HL-60 (cell line): ENCODE data around the gene FOXM1.

Experiments
- DNase-seq, 2 experiments: peaks; one replicate each; pipeline ENCODE4 v3.0.0-alpha.2; 2010 to 2020; ENCODE audit warnings: low read depth in 1 of 2, low spot score in 1 of 2
- H3K27ac ChIP-seq: fragments of 250-450 bp; sonication (Bioruptor Pico); replicated peaks from 2 replicates; pipeline ENCODE4 v1.5.1; 2020; ENCODE audit warnings: mild to moderate bottlenecking, moderate library complexity
- H3K27me3 ChIP-seq: fragments of 250-450 bp; sonication (Bioruptor Pico); 2 replicates; pipeline ENCODE4 v1.5.1; 2021; ENCODE audit warnings: mild to moderate bottlenecking, moderate library complexity; ENCODE audit not compliant: insufficient read depth, poor library complexity, severe bottlenecking
- H3K4me3 ChIP-seq: replicated peaks from 2 replicates; pipeline ENCODE4 v1.5.1; 2011; ENCODE audit warnings: mild to moderate bottlenecking, control low read depth, low read length; ENCODE audit not compliant: insufficient read depth
- CTCF ChIP-seq: IDR thresholded peaks from one replicate; pipeline ENCODE4 v1.5.1; 2011; ENCODE audit warnings: low read length, control low read depth, inconsistent platforms; ENCODE audit not compliant: insufficient read depth
- GABPA ChIP-seq: IDR thresholded peaks from 2 replicates; pipeline ENCODE4 v1.6.1; 2012; ENCODE audit warnings: low read depth
- POLR2AphosphoS5 ChIP-seq: IDR thresholded peaks from 2 replicates; pipeline ENCODE4 v1.6.1; 2012; ENCODE audit warnings: low read depth
- REST ChIP-seq: IDR thresholded peaks from 2 replicates; pipeline ENCODE4 v1.6.1; 2012; ENCODE audit warnings: low read depth; ENCODE audit not compliant: insufficient replicate concordance
- SPI1 ChIP-seq: IDR thresholded peaks from 2 replicates; pipeline ENCODE4 v1.6.1; 2012; ENCODE audit warnings: low read depth, mild to moderate bottlenecking, borderline replicate concordance

The FOXM1 gene

GRCh38 chr12:2923057-2923456, 46.1 kb upstream of the FOXM1 start:
- Histone ChIP-seq H3K27me3 (no peaks in the 10 kb centered on the region), H3K4me3 (no peak overlapping the region), H3K27ac (no peak overlapping the region)
- DNase-seq = no peak
- TF ChIP-seq POLR2AphosphoS5 (no peak), CTCF (no peak), GABPA (no peak), REST (no peak), SPI1 (no peak)

- H3K27ac ChIP-seq = no peak overlapping the region
- no peak overlapping the region for H3K4me3 ChIP-seq
- TF ChIP-seq POLR2AphosphoS5 = no peak
- TF ChIP-seq CTCF = no peak
- H3K27me3 ChIP-seq = no peaks in the 10 kb centered on the region
- DNase-seq = no peak
Observed at GRCh38 chr12:2922329-2922728, 45.4 kb upstream of the FOXM1 start.

GRCh38 chr12:2919249-2919648, 42.3 kb upstream of the FOXM1 start:
- Histone ChIP-seq H3K4me3 (no peak overlapping the region), H3K27me3 (no peaks in the 10 kb centered on the region), H3K27ac (no peak overlapping the region)
- TF ChIP-seq CTCF = no peak
- peak; percentile 55; the same call in 1 of the 2 replicates for TF ChIP-seq SPI1
- no peak for TF ChIP-seq POLR2AphosphoS5
- no peak for TF ChIP-seq REST
- DNase-seq = no peak

- no peak for DNase-seq
- TF ChIP-seq SPI1 (no peak), CTCF (no peak), GABPA (no peak), REST (no peak), POLR2AphosphoS5 (no peak)
- Histone ChIP-seq H3K27ac (no peak overlapping the region), H3K4me3 (no peak overlapping the region), H3K27me3 (no peaks in the 10 kb centered on the region)
Observed at GRCh38 chr12:2912216-2912575, 35.2 kb upstream of the FOXM1 start.
